Measurements from ENCODE around the gene FGF22.
"Not testable (repeated sequence)": the region's sequence is repeated elsewhere in the genome, so short reads cannot be mapped to it uniquely, and the experiment has no call there.

The FGF22 gene

GRCh38 chr19:639253-640160 is at the start of gene FGF22:
Gene FGF22 (plus strand): TSS chr19:639879. CDS start chr19:639926, 47 bp downstream.
- peak; percentile 96 for DNase-seq

- no peak for DNase-seq
These were observed 49.3 kb upstream of the FGF22 start for GRCh38 chr19:590396-590745.

- DNase-seq = no peak
These were observed 49.0 kb upstream of the FGF22 start for GRCh38 chr19:590750-591098.

- no peak for DNase-seq
These were observed 48.4 kb upstream of the FGF22 start for GRCh38 chr19:591099-591958.

GRCh38 chr19:592101-592500 is 47.6 kb upstream of the FGF22 start:
- no peak for DNase-seq

- DNase-seq = no peak
These were observed 46.6 kb upstream of the FGF22 start for GRCh38 chr19:593055-593454.

GRCh38 chr19:593505-593904 is 46.2 kb upstream of the FGF22 start:
- no peak for DNase-seq

GRCh38 chr19:594265-594870 is 45.3 kb upstream of the FGF22 start:
- no peak for DNase-seq

- DNase-seq = no peak
These were observed 44.1 kb upstream of the FGF22 start for GRCh38 chr19:595326-596262.

GRCh38 chr19:596263-596655 is 43.4 kb upstream of the FGF22 start:
- no peak for DNase-seq

GRCh38 chr19:597406-598315 is 42.0 kb upstream of the FGF22 start:
- no peak for DNase-seq

- DNase-seq = no peak
These were observed 38.4 kb upstream of the FGF22 start for GRCh38 chr19:601310-601709.

GRCh38 chr19:601790-602189 is 37.9 kb upstream of the FGF22 start:
- DNase-seq = no peak

GRCh38 chr19:602391-603301 is 37.0 kb upstream of the FGF22 start:
- no peak for DNase-seq

GRCh38 chr19:603302-603639 is 36.4 kb upstream of the FGF22 start:
- DNase-seq = not testable (repeated sequence)

- DNase-seq = not testable (repeated sequence)
These were observed 35.9 kb upstream of the FGF22 start for GRCh38 chr19:603779-604178.

GRCh38 chr19:604355-604754 is 35.3 kb upstream of the FGF22 start:
- peak; percentile 20 for DNase-seq

- DNase-seq = not testable (repeated sequence)
These were observed 34.4 kb upstream of the FGF22 start for GRCh38 chr19:605061-605971.

All from stimulated activated CD4-positive, alpha-beta T cell treated with anti-CD3 and anti-CD28 coated beads, Interleukin-4, amount 100 ng/mL, for 1 hour (primary cell).